ENCODE results near the gene CCDC78.
"Not testable (repeated sequence)": the region's sequence is repeated elsewhere in the genome, so short reads cannot be mapped to it uniquely, and the experiment has no call there.

CCDC78 gene

GRCh38 chr16:724188-725040, 1.8 kb downstream of the CCDC78 start:
- DNase-seq (ENCODE audit: low read depth in 2 of 2), result no peak

- no peak for DNase-seq (ENCODE audit: low read depth in 2 of 2)
These were observed 2.5 kb downstream of the CCDC78 start for GRCh38 chr16:723695-724094.

GRCh38 chr16:722835-723633, 3.2 kb downstream of the CCDC78 start:
- DNase-seq (ENCODE audit: low read depth in 2 of 2), result no peak

GRCh38 chr16:721765-722540, 4.3 kb downstream of the CCDC78 start:
- no peak for DNase-seq (ENCODE audit: low read depth in 2 of 2)

- peak in 1 of 2 donors; percentile 32 for DNase-seq (ENCODE audit: low read depth in 2 of 2)
These were observed 5.1 kb downstream of the CCDC78 start, which contains the start of gene ANTKMT for GRCh38 chr16:720990-721764. ANTKMT (plus strand) TSS chr16:721146; CDS start chr16:721275, 129 bp downstream.

GRCh38 chr16:720447-720989, 5.7 kb downstream of the CCDC78 start:
- DNase-seq (ENCODE audit: low read depth in 2 of 2), result no peak

- DNase-seq (ENCODE audit: low read depth in 2 of 2), result no peak
These were observed 6.3 kb downstream of the CCDC78 start for GRCh38 chr16:719815-720446.

GRCh38 chr16:718922-719321, 7.3 kb downstream of the CCDC78 start:
- no peak for DNase-seq (ENCODE audit: low read depth in 2 of 2)

- no peak for DNase-seq (ENCODE audit: low read depth in 2 of 2)
These were observed 7.9 kb downstream of the CCDC78 start for GRCh38 chr16:718389-718788.

GRCh38 chr16:717450-718245, 8.6 kb downstream of the CCDC78 start:
- DNase-seq (ENCODE audit: low read depth in 2 of 2), result no peak

- no peak for DNase-seq (ENCODE audit: low read depth in 2 of 2)
These were observed 9.4 kb downstream of the CCDC78 start for GRCh38 chr16:716768-717325.

GRCh38 chr16:716200-716568, 10.1 kb downstream of the CCDC78 start:
- DNase-seq (ENCODE audit: low read depth in 2 of 2), result no peak

- DNase-seq (ENCODE audit: low read depth in 2 of 2), result no peak
These were observed 10.6 kb downstream of the CCDC78 start for GRCh38 chr16:715477-716199.

- DNase-seq (ENCODE audit: low read depth in 2 of 2), result peak; percentile 75 to 90
These were observed 11.4 kb downstream of the CCDC78 start, which contains the start of gene METRN for GRCh38 chr16:714558-715476. METRN (plus strand) TSS chr16:715118; CDS start chr16:715290, 172 bp downstream.

- DNase-seq (ENCODE audit: low read depth in 2 of 2), result no peak
These were observed 12.2 kb downstream of the CCDC78 start for GRCh38 chr16:714079-714478.

- not testable (repeated sequence) for DNase-seq (ENCODE audit: low read depth in 2 of 2)
These were observed 13.4 kb downstream of the CCDC78 start for GRCh38 chr16:712740-713250.

All from stimulated activated CD4-positive, alpha-beta T cell treated with anti-CD3 and anti-CD28 coated beads, Interleukin-1b, Interleukin-23, amount 100 ng/mL, for 1 hour (primary cell).